ENCODE data around the gene PLOD3.

Gene PLOD3

GRCh38 chr7:101180130-101180755 is 37.1 kb downstream of the PLOD3 start, which contains the start of gene NAT16:
TSS of gene NAT16 (minus strand) at chr7:101180293. CDS start at chr7:101174807, 5,486 bp downstream.
- DNase-seq (ENCODE audit: low read depth in 2 of 2): no peak

GRCh38 chr7:101179713-101180112 is 37.7 kb downstream of the PLOD3 start:
- no peak for DNase-seq (ENCODE audit: low read depth in 2 of 2)

- no peak for DNase-seq (ENCODE audit: low read depth in 2 of 2)
These were observed 38.3 kb downstream of the PLOD3 start for GRCh38 chr7:101179117-101179516.

GRCh38 chr7:101177644-101178043 is 39.7 kb downstream of the PLOD3 start:
- no peak for DNase-seq (ENCODE audit: low read depth in 2 of 2)

GRCh38 chr7:101175664-101176063 is 41.7 kb downstream of the PLOD3 start:
- no peak for DNase-seq (ENCODE audit: low read depth in 2 of 2)

GRCh38 chr7:101174322-101174854 is 43.0 kb downstream of the PLOD3 start:
- DNase-seq (ENCODE audit: low read depth in 2 of 2): no peak

- no peak for DNase-seq (ENCODE audit: low read depth in 2 of 2)
These were observed 43.6 kb downstream of the PLOD3 start for GRCh38 chr7:101173752-101174244.

GRCh38 chr7:101172854-101173751 is 44.3 kb downstream of the PLOD3 start:
- DNase-seq (ENCODE audit: low read depth in 2 of 2): no peak

- no peak for DNase-seq (ENCODE audit: low read depth in 2 of 2)
These were observed 45.2 kb downstream of the PLOD3 start for GRCh38 chr7:101172005-101172853.

- DNase-seq (ENCODE audit: low read depth in 2 of 2): no peak
These were observed 45.9 kb downstream of the PLOD3 start for GRCh38 chr7:101171442-101171837.

- no peak for DNase-seq (ENCODE audit: low read depth in 2 of 2)
These were observed 46.6 kb downstream of the PLOD3 start for GRCh38 chr7:101170617-101171441.

- DNase-seq (ENCODE audit: low read depth in 2 of 2): no peak
These were observed 47.4 kb downstream of the PLOD3 start for GRCh38 chr7:101169838-101170551.

- DNase-seq (ENCODE audit: low read depth in 2 of 2): no peak
These were observed 48.1 kb downstream of the PLOD3 start for GRCh38 chr7:101169110-101169837.

GRCh38 chr7:101168412-101169049 is 48.9 kb downstream of the PLOD3 start:
- DNase-seq (ENCODE audit: low read depth in 2 of 2): no peak

- DNase-seq (ENCODE audit: low read depth in 2 of 2): no peak
These were observed 49.6 kb downstream of the PLOD3 start for GRCh38 chr7:101167645-101168411.

- DNase-seq (ENCODE audit: low read depth in 2 of 2): peak; percentile 45 to 57
These were observed 50.3 kb downstream of the PLOD3 start for GRCh38 chr7:101166909-101167644.

- DNase-seq (ENCODE audit: low read depth in 2 of 2): no peak
These were observed 50.8 kb downstream of the PLOD3 start for GRCh38 chr7:101166648-101166908.
